ENCODE data around the gene PCK1. TPM values are rescaled to one million over a fixed set of nuclear protein-coding genes. Genes with fewer than 3 reads are reported as not detected.

The PCK1 gene
- total and polyA plus RNA-seq, 9 donors, result 0.05 to 1.5 (median 0.16) TPM; not detected in 1

DNA sequence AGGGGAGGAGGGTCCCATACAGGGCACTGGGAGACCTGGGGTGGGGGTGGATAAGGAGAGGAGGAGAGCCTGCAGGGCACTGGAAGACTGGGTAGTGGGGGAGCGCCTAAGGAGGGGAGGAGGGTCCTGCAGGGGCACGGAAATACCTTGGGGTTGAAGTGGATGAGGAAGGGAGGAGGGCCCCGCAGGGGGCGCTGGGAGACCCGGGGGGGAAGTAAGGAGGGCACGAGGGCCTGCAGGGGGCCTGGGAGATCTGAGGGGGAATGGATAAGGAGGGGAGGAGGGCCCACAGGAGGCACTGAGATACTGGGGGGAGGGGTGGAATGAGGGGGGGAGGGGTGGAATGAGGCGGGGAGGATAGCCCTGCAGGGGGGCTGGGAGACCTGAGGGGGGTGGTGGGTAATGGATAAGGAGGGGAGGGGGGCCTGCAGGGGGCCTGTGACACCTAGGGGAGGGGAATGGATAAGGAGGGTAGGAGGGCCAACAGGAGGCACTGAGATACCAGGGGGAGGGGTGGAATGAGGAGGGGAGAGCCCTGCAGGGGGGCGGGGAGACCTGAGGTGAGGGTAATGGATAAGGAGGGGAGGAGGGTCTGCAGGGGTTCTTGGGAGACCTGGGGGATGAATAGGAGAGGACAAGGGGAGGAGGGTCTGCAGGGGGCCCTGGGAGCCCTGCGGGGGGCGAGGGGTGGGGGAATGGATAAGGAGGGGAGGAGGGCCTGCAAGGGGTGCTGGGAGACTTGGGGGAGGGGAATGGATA is 35.4 kb upstream of the PCK1 start:
- no peaks in the 10 kb centered on the region for H3K9me3 ChIP-seq (replicated peaks; ENCODE audit: control insufficient read depth, low read depth, low read length)
- DNase-seq, result no peak
- H3K36me3 ChIP-seq (ENCODE audit: control insufficient read depth, insufficient read depth, low read length), result no peaks in the 10 kb centered on the region
- no peaks in the 10 kb centered on the region for H3K4me1 ChIP-seq (ENCODE audit: control insufficient read depth, insufficient read depth, low read length)
- no peak overlapping the region for H3K4me3 ChIP-seq (ENCODE audit: low read length)
- peaks cover 2% of the 10 kb centered on the region for H3K27me3 ChIP-seq (ENCODE audit: control insufficient read depth, insufficient read depth, low read length)
- no peak overlapping the region for H3K27ac ChIP-seq (ENCODE audit: low read length)
- WGBS (ENCODE audit: insufficient coverage), result 77% methylated on average over 8 of the region's 10 CpGs

DNA sequence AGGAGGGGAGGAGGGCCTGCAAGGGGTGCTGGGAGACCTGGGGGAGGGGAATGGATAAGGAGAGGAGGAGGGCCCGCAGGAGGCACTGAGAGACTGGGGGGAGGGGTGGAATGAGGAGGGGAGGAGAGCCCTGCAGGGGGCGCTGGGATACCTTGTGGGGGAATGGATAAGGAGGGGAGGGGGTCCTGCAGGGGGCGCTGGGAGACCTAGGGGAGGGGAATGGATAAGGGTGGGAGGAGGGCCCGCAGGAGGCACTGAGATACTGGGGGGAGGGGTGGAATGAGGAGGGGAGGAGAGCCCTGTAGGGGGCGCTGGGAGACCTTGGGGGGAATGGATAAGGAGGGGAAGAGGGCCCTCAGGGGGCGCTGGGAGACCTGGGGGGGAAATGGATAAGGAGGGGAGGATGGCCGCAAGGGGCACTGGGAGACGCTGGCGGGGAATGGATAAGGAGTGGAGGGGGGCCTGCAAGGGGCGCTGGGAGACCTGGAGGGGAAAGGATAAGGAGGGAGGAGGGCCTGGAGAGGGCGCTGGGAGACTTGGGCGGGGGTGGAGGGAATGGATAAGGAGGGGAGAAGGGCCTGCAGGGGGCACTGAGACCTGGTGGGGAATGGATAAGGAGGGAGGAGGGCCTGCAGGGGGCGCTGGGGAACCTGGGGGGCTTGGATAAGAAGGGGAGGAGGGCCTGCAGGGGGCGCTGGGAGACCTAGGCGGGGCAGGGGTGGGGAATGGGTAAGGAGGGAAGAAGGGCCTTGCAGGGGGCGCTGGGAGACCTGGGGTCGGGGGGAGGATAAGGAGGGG is 34.6 kb upstream of the PCK1 start:
- Histone ChIP-seq H3K4me1 (ENCODE audit: control insufficient read depth, insufficient read depth, low read length) (no peaks in the 10 kb centered on the region), H3K4me3 (ENCODE audit: low read length) (no peak overlapping the region), H3K27me3 (ENCODE audit: control insufficient read depth, insufficient read depth, low read length) (peaks cover 2% of the 10 kb centered on the region), H3K9me3 (replicated peaks; ENCODE audit: control insufficient read depth, low read depth, low read length) (no peaks in the 10 kb centered on the region), H3K36me3 (ENCODE audit: control insufficient read depth, insufficient read depth, low read length) (no peaks in the 10 kb centered on the region), H3K27ac (ENCODE audit: low read length) (no peak overlapping the region)
- WGBS (ENCODE audit: insufficient coverage), result 80% methylated on average over 15 of the region's 17 CpGs
- DNase-seq, result no peak

DNA sequence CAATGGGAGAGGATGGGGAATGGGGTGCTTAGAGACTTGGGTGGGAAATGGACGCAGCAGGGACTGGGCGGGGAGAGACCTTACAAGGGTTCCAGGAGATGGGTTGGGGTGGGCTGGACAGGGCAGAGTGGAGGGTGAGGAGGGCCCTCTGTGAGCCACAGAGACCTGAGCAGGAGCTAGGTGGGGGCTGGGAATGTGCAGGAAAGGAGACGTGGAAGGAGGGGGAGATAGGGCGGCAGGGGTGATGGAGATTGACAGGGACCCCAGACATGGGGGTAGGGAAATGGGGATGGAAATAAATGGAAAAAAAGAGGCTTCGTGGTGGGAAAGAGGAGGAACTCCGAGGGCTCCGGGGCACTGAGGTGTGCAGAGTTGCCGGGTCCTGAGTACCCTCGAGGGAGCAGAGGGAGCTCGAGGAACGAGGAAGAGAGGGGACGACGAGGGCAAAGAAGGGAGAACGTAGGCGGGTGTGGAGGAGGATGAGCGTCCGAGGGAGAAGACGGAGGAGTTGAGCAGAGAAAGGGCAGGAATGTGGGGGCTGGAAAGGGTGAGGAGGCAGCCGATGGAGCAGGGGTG is 33.9 kb upstream of the PCK1 start:
- no peaks in the 10 kb centered on the region for H3K36me3 ChIP-seq (ENCODE audit: control insufficient read depth, insufficient read depth, low read length)
- H3K27ac ChIP-seq (ENCODE audit: low read length), result no peak overlapping the region
- no peak overlapping the region for H3K4me3 ChIP-seq (ENCODE audit: low read length)
- no peaks in the 10 kb centered on the region for H3K9me3 ChIP-seq (replicated peaks; ENCODE audit: control insufficient read depth, low read depth, low read length)
- H3K27me3 ChIP-seq (ENCODE audit: control insufficient read depth, insufficient read depth, low read length), result peaks cover 2% of the 10 kb centered on the region
- 47% methylated on average over 19 of the region's 19 CpGs for WGBS (ENCODE audit: insufficient coverage)
- no peaks in the 10 kb centered on the region for H3K4me1 ChIP-seq (ENCODE audit: control insufficient read depth, insufficient read depth, low read length)
- no peak for DNase-seq

DNA sequence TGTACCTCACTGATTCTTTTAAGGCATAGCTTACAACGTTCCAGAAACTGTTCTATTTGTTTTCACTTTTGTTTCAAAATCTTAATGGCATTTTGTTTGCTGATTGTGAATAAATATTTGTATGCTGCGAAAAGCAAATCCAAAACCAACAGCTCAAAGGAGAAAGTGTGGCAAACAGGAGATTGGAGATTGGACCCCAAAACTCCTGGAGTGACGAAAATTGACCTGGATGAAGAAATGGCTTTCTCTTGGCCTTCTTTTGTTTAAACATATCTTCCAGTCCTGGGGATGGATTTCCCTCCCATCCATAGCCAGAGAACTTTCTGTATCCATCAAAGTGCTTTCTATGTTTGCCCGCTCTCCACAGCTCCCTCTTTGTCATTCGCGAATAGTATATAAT is 33.2 kb upstream of the PCK1 start:
- WGBS (ENCODE audit: insufficient coverage), result 40% methylated on average over 1 of the region's 6 CpGs
- no peak for DNase-seq
- Histone ChIP-seq H3K27ac (ENCODE audit: low read length) (no peak overlapping the region), H3K4me1 (ENCODE audit: control insufficient read depth, insufficient read depth, low read length) (no peaks in the 10 kb centered on the region), H3K36me3 (ENCODE audit: control insufficient read depth, insufficient read depth, low read length) (no peaks in the 10 kb centered on the region), H3K9me3 (replicated peaks; ENCODE audit: control insufficient read depth, low read depth, low read length) (no peaks in the 10 kb centered on the region), H3K4me3 (ENCODE audit: low read length) (no peak overlapping the region), H3K27me3 (ENCODE audit: control insufficient read depth, insufficient read depth, low read length) (peaks cover 2% of the 10 kb centered on the region)

DNA sequence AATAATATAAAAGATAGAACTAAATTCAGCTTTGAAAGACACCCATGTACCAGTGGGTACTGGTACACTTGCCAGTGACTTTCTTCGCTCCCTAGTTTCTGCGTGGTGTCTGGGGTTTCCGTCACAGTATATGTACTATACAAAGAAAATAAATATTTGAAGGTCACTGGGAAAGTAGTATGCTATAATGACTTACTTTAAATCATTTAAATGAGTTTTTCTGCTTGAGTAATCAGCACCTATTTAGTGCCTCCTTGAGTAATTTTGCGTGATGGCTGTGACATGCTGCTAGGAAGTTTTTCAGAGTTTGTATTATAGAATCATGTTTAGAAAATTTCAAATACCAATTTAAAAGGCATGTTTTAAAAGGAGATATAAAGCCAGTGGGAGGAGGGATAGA is 32.8 kb upstream of the PCK1 start:
- Histone ChIP-seq H3K36me3 (ENCODE audit: control insufficient read depth, insufficient read depth, low read length) (no peaks in the 10 kb centered on the region), H3K9me3 (replicated peaks; ENCODE audit: control insufficient read depth, low read depth, low read length) (no peaks in the 10 kb centered on the region), H3K27ac (ENCODE audit: low read length) (no peak overlapping the region), H3K4me1 (ENCODE audit: control insufficient read depth, insufficient read depth, low read length) (no peaks in the 10 kb centered on the region), H3K27me3 (ENCODE audit: control insufficient read depth, insufficient read depth, low read length) (peaks cover 2% of the 10 kb centered on the region), H3K4me3 (ENCODE audit: low read length) (no peak overlapping the region)
- no CpG with 5 or more reads among the region's 4 CpGs for WGBS (ENCODE audit: insufficient coverage)
- no peak for DNase-seq

DNA sequence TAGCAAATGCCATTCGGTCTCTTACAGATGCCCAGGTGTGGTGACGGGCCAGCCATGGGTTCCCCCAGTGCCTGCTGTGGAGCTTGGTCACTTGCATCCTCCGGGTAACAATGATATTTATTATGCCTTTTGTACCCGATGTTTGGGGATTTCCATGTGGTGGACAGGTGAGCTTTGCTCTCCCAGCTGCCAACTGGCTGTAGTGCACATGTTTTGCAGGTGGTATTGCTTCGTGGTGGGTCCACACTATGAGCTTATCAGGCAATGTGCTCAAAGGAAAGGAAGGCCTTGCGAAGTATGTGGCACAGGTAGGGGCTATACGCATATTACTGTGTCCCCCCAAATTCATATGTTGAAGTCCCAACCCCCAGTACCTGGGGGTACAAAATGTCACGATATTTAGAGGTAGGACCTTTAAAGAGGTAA is 31.7 kb upstream of the PCK1 start:
- Histone ChIP-seq H3K36me3 (ENCODE audit: control insufficient read depth, insufficient read depth, low read length) (no peaks in the 10 kb centered on the region), H3K27me3 (ENCODE audit: control insufficient read depth, insufficient read depth, low read length) (peaks cover 2% of the 10 kb centered on the region), H3K4me3 (ENCODE audit: low read length) (no peak overlapping the region), H3K4me1 (ENCODE audit: control insufficient read depth, insufficient read depth, low read length) (no peaks in the 10 kb centered on the region), H3K27ac (ENCODE audit: low read length) (no peak overlapping the region), H3K9me3 (replicated peaks; ENCODE audit: control insufficient read depth, low read depth, low read length) (no peaks in the 10 kb centered on the region)
- WGBS (ENCODE audit: insufficient coverage), result 68% methylated on average over 4 of the region's 8 CpGs
- DNase-seq, result no peak

DNA sequence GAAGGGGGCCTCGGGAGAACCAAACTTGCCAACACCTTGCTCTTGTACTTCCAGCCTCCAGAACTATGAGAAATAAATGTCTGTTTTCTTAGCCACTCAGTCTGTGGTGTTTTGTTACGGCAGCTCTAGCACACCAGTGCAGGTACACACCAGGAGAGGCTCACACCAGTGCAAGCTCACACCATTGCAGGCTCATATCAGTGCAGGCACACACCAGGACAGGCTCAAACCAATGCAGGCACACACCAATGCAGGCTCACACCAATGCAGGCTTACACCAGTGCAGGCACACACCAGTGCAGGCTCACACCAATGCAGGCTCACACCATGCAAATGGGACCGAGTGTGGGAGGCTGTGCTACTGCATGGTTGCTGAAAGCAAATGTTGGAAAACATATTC is 31.1 kb upstream of the PCK1 start:
- Histone ChIP-seq H3K36me3 (ENCODE audit: control insufficient read depth, insufficient read depth, low read length) (no peaks in the 10 kb centered on the region), H3K9me3 (replicated peaks; ENCODE audit: control insufficient read depth, low read depth, low read length) (no peaks in the 10 kb centered on the region), H3K4me3 (ENCODE audit: low read length) (no peak overlapping the region), H3K27me3 (ENCODE audit: control insufficient read depth, insufficient read depth, low read length) (peaks cover 2% of the 10 kb centered on the region), H3K4me1 (ENCODE audit: control insufficient read depth, insufficient read depth, low read length) (no peaks in the 10 kb centered on the region), H3K27ac (ENCODE audit: low read length) (no peak overlapping the region)
- no peak for DNase-seq
- WGBS (ENCODE audit: insufficient coverage), result 82% methylated on average over 1 of the region's 3 CpGs

DNA sequence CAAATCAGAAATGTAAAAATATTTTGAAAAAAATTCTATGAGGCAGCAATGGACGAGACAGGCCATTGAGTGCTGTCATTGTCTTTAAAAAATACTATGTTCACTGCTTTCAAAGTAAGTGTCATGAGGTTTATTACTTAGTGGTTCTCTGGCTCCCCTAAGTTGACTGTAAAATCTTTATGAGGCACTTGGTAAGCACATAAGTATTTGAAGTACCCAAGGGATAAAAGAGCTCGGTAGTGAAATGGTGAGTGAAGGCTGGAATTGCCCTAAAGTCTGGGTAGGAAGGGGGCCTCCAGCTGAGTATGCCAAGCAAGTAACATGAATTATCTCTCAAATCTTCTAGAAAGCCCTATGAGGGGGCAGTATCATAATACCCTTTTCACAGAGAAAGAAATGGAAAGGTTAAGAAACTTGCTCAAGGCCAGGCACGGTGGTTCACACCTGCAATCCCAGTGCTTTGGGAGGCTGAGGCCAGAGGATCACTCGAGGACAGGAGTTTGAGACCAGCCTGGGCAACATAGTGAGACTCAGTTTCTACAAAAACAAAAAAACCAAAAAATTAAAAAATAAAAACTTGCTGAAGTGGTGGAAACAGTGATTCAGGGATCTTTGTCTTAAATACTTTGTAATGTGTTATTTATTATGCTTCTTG is 30.5 kb upstream of the PCK1 start:
- H3K36me3 ChIP-seq (ENCODE audit: control insufficient read depth, insufficient read depth, low read length), result no peaks in the 10 kb centered on the region
- DNase-seq, result no peak
- H3K4me1 ChIP-seq (ENCODE audit: control insufficient read depth, insufficient read depth, low read length), result no peaks in the 10 kb centered on the region
- H3K4me3 ChIP-seq (ENCODE audit: low read length), result no peak overlapping the region
- peaks cover 5% of the 10 kb centered on the region for H3K27me3 ChIP-seq (ENCODE audit: control insufficient read depth, insufficient read depth, low read length)
- H3K9me3 ChIP-seq (replicated peaks; ENCODE audit: control insufficient read depth, low read depth, low read length), result no peaks in the 10 kb centered on the region
- H3K27ac ChIP-seq (ENCODE audit: low read length), result no peak overlapping the region
- WGBS (ENCODE audit: insufficient coverage), result 17% methylated on average over 1 of the region's 4 CpGs

DNA sequence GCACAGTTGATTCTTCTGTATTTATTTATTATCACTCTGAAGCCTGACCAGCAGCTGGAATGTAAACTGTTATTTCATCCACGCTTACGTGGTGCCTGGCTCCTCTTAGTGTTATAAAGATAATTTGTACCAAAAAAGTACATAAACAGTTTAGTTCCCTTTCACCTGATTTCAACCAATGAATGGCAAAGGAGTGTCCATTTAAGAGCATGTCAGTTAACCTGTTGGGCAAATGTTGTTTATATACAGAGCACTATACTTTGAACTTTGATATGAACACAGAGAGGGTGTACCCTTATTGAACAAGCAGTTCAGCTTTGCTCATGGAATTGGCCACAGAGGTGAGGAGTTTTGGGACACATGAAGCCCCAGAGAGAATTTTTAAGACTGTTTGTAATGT is 28.8 kb upstream of the PCK1 start:
- Histone ChIP-seq H3K9me3 (replicated peaks; ENCODE audit: control insufficient read depth, low read depth, low read length) (no peaks in the 10 kb centered on the region), H3K36me3 (ENCODE audit: control insufficient read depth, insufficient read depth, low read length) (no peaks in the 10 kb centered on the region), H3K27ac (ENCODE audit: low read length) (no peak overlapping the region), H3K4me3 (ENCODE audit: low read length) (no peak overlapping the region), H3K27me3 (ENCODE audit: control insufficient read depth, insufficient read depth, low read length) (peaks cover 12% of the 10 kb centered on the region), H3K4me1 (ENCODE audit: control insufficient read depth, insufficient read depth, low read length) (no peaks in the 10 kb centered on the region)
- no CpG with 5 or more reads among the region's 2 CpGs for WGBS (ENCODE audit: insufficient coverage)
- no peak for DNase-seq

DNA sequence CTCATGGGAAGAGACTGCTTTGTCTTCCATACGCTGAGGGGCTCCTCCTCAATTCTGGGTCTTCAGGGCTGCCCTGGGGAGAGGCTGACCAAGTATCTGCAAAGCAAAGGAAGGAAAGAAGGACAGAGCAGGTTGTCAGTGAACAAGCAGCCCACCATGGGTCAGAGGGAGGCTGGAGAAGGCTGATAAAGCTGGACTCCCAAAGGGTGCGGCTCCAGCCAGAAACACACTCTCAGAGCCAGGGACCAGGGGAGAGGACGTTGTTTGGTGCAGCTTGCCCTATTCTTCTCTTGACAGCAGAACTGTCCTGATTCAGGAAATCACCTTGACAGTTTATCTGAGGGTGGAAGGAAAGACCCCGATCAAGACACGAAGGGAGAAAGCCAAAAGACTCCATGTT is 25.6 kb upstream of the PCK1 start:
- Histone ChIP-seq H3K27me3 (ENCODE audit: control insufficient read depth, insufficient read depth, low read length) (peaks cover 11% of the 10 kb centered on the region), H3K36me3 (ENCODE audit: control insufficient read depth, insufficient read depth, low read length) (no peaks in the 10 kb centered on the region)
- WGBS (ENCODE audit: insufficient coverage), result 88% methylated on average over 2 of the region's 5 CpGs

More for the DNA sequence above, 25.6 kb upstream of the PCK1 start:
- no peak overlapping the region for H3K27ac ChIP-seq (ENCODE audit: low read length)
- no peaks in the 10 kb centered on the region for H3K4me1 ChIP-seq (ENCODE audit: control insufficient read depth, insufficient read depth, low read length)
- no peak overlapping the region for H3K4me3 ChIP-seq (ENCODE audit: low read length)
- H3K9me3 ChIP-seq (replicated peaks; ENCODE audit: control insufficient read depth, low read depth, low read length), result peaks cover 3% of the 10 kb centered on the region
- no peak for DNase-seq

Data from muscle of leg (tissue), 11 donors.